Naive thymus-derived CD8-positive, alpha-beta T cell (primary cell): ENCODE results near the gene FREY1. TPM values are rescaled to one million over a fixed set of nuclear protein-coding genes. Genes with fewer than 3 reads are reported as not detected.

ENCODE experiments used
- ATAC-seq, 2 donors: fragments of 150-1000 bp; cut with Tn5 transposase in 1 of 2; sonication (Bioruptor Pico), chemical (Tn5 transposase) in 1 of 2; 1 replicate in 1 of 2; 2 replicates in 1 of 2; pipeline ENCODE4 v1.10.0; 2021; ENCODE audit warnings: mild to moderate bottlenecking in 2 of 2, moderate library complexity in 2 of 2
- POLR2A ChIA-PET: fragments of 350-600 bp; sonication (Branson Sonifier 250); formaldehyde crosslinking; loops from one replicate; lab custom pipeline; 2021; ENCODE audit warnings: antibody characterized with exemption; lab: Charles Lee
- DNase-seq, 10 donors: peaks; one replicate each; pipeline versions ENCODE4 v3.0.0 to v3.0.0-alpha.2; 2020 to 2022
- H3K27ac Mint-ChIP-seq, 10 donors: one replicate each; pipeline ENCODE4 v1.8.0; 2020 to 2022; ENCODE audit warnings: mild to moderate bottlenecking in 10 of 10, mixed read lengths in 10 of 10, moderate library complexity in 4 of 10, inconsistent platforms in 1 of 10
- H3K27me3 Mint-ChIP-seq, 5 donors: one replicate each; pipeline ENCODE4 v1.8.0; 2021 to 2022; ENCODE audit warnings: mixed read lengths in 5 of 5
- H3K36me3 Mint-ChIP-seq, 3 donors: one replicate each; pipeline ENCODE4 v1.8.0; 2020 to 2022; ENCODE audit warnings: mixed read lengths in 3 of 3, mild to moderate bottlenecking in 2 of 3, inconsistent platforms in 1 of 3
- H3K4me1 Mint-ChIP-seq, 4 donors: one replicate each; pipeline ENCODE4 v1.8.0; 2021 to 2022; ENCODE audit warnings: mixed read lengths in 4 of 4
- H3K4me3 Mint-ChIP-seq, 10 donors: one replicate each; pipeline ENCODE4 v1.8.0; 2020 to 2022; ENCODE audit warnings: mild to moderate bottlenecking in 10 of 10, mixed read lengths in 10 of 10, moderate library complexity in 6 of 10, inconsistent platforms in 1 of 10
- H3K9me3 Mint-ChIP-seq, 9 donors: one replicate each; pipeline ENCODE4 v1.8.0; 2020 to 2022; ENCODE audit warnings: mixed read lengths in 9 of 9, mild to moderate bottlenecking in 3 of 9, inconsistent platforms in 1 of 9, moderate library complexity in 1 of 9
- polyA plus RNA-seq, 3 donors: library from polyadenylated mRNA; unstranded; fragments of 300-500 nt; fragmentation: Illumina TruSeq; gene quantifications; one replicate each; pipeline ENCODE4 v1.2.3, GENCODE V29; 2021
- total RNA-seq, 8 experiments: library from RNA in 2 of 8; stranded (reverse) in 2 of 8; gene quantifications; one replicate each; pipeline ENCODE4 v1.2.3 and lab custom pipeline; 2021 to 2026

Gene FREY1, protein sequence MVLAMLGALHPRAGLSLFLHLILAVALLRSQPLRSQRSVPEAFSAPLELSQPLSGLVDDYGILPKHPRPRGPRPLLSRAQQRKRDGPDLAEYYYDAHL
- total RNA-seq (1 to 10 TPM; 3.1 to 3.4 TPM), polyA plus RNA-seq (not detected), total RNA-seq (lab: John Stamatoyannopoulos, UW) (1.4 to 2.4 (median 1.6) reads per million in 6 experiments)

- POLR2A ChIA-PET: interaction anchor here (0.6 to 1.3 kb wide), 2 partner anchors 11 to 1543 kb away, joined by 3 read pairs; no protein-coding TSS in a partner anchor
- Mint-ChIP-seq H3K27me3 (no peaks in the 10 kb centered on the region), H3K36me3 (peaks cover 0 to 22% (median 0%) of the 10 kb centered on the region in 3 donors), H3K27ac (peak within 1 kb of the TSS in 2 of 10 donors; percentile 22 to 84), H3K4me1 (peaks cover 10 to 18% (median 15%) of the 10 kb centered on the region in 4 donors), H3K9me3 (no peaks in the 10 kb centered on the region), H3K4me3 (peak within 1 kb of the TSS in 1 of 10 donors; percentile 28)
- ATAC-seq (peak in 1 of 2 donors; percentile 15), DNase-seq (no peak)
Observed at GRCh38 chr11:45906965-45907611, at the start of gene FREY1. Gene FREY1, minus strand, starts transcription at chr11:45907271. Its CDS starts 26 bp downstream, at chr11:45907245.

- H3K4me3 Mint-ChIP-seq: no peak overlapping the region
Observed at GRCh38 chr11:45949992-45950407, 42.9 kb upstream of the FREY1 start.

DNA sequence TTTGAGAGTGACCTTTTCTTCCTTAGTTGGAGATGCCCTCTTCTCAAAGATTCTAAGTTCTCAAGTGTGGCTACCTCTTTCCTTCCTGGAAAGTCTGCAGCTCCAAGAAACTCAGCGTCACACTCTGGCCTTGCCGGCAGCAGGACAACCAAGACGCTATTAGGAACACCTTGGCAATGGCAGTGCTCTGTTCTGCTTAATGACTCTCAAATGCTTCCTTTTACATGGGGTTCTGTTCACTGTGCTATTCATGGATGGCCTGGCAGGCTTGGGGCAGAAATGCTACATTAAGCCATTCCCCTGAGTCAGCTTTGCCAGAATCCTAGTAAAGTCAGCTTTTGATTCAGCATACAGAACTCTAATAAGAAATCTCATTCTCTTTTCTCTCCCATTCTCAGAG lies 41.3 kb upstream of the FREY1 start:
- H3K27ac Mint-ChIP-seq: no peak overlapping the region
- H3K36me3 Mint-ChIP-seq: peaks cover 0 to 92% (median 27%) of the 10 kb centered on the region in 3 donors
- no peaks in the 10 kb centered on the region for H3K27me3 Mint-ChIP-seq
- no peaks in the 10 kb centered on the region for H3K9me3 Mint-ChIP-seq
- DNase-seq (no peak), ATAC-seq (no peak)
- H3K4me1 Mint-ChIP-seq: peaks cover 0 to 2% (median under 1%) of the 10 kb centered on the region in 4 donors
- H3K4me3 Mint-ChIP-seq: no peak overlapping the region
- POLR2A ChIA-PET: no interaction called here

More at GRCh38 chr11:45949992-45950407, 42.9 kb upstream of the FREY1 start:
- DNase-seq: no peak
- Mint-ChIP-seq H3K36me3 (peaks cover 0 to 85% (median 25%) of the 10 kb centered on the region in 3 donors), H3K27me3 (no peaks in the 10 kb centered on the region), H3K9me3 (no peaks in the 10 kb centered on the region), H3K27ac (peak overlapping the region in 1 of 10 donors; percentile 6), H3K4me1 (peaks cover 0 to 2% (median under 1%) of the 10 kb centered on the region in 4 donors)
- POLR2A ChIA-PET: no interaction called here
- no peak for ATAC-seq

DNA sequence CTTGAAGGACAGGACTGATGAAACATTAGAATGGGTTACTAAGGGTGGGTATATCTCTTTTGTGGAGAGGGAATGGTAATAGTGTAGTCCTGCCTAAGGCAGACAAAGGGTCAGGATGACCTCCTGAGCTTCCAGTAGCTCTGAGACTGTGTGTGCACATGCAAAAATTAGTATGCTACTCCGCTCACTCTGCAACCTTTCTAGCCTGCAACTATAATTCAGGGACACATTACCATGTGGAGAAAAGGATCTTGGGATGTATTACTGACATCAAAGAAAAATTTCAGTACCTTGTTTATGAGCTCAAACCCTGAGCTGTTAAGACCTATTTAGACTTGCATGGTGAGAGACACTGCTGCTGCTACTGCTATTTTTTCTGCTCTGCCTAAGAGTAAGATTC lies 40.8 kb upstream of the FREY1 start:
- H3K27me3 Mint-ChIP-seq: no peaks in the 10 kb centered on the region
- DNase-seq (no peak), ATAC-seq (no peak)
- peaks cover 0 to 2% (median 0%) of the 10 kb centered on the region in 4 donors for H3K4me1 Mint-ChIP-seq
- H3K27ac Mint-ChIP-seq: peak overlapping the region in 1 of 10 donors; percentile 25
- H3K9me3 Mint-ChIP-seq: no peaks in the 10 kb centered on the region
- POLR2A ChIA-PET: no interaction called here
- peaks cover 0 to 92% (median 23%) of the 10 kb centered on the region in 3 donors for H3K36me3 Mint-ChIP-seq
- H3K4me3 Mint-ChIP-seq: no peak overlapping the region

- Mint-ChIP-seq H3K36me3 (peaks cover 0 to 87% (median 29%) of the 10 kb centered on the region in 3 donors), H3K27me3 (no peaks in the 10 kb centered on the region), H3K27ac (peak overlapping the region in 1 of 10 donors; percentile 54), H3K4me1 (peaks cover 0 to 2% (median 0%) of the 10 kb centered on the region in 4 donors), H3K4me3 (no peak overlapping the region), H3K9me3 (no peaks in the 10 kb centered on the region)
- ATAC-seq (no peak), DNase-seq (no peak)
- POLR2A ChIA-PET: no interaction called here
Observed at GRCh38 chr11:45945397-45945999, 38.4 kb upstream of the FREY1 start.

DNA sequence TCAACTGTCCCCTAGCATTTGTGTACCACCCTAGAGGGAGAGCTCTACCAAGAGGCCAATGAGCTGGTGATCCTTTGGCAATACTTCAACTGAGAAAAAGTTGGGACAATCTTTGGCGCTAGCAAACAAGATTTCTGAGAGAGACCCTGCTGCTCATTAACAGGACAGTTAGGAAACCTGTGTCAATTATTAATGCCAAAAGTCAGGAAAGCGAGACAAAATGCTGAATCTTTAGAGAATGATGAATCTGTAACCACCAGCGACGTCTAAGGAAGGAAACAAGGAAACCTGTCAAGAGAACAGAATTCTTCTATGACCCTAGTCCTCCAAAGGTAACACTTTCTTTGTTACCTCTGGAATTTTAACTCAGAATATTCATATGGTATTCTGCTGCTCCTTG lies 35.3 kb upstream of the FREY1 start:
- Mint-ChIP-seq H3K4me3 (no peak overlapping the region), H3K4me1 (peaks cover 0 to 10% (median under 1%) of the 10 kb centered on the region in 4 donors), H3K27me3 (no peaks in the 10 kb centered on the region), H3K27ac (no peak overlapping the region), H3K9me3 (no peaks in the 10 kb centered on the region), H3K36me3 (peaks cover 0 to 67% (median 21%) of the 10 kb centered on the region in 3 donors)
- no peak for ATAC-seq
- POLR2A ChIA-PET: interaction anchor here (0.5 kb wide), 1 partner anchor 15 kb away, joined by 3 read pairs; no protein-coding TSS in a partner anchor
- no peak for DNase-seq

DNA sequence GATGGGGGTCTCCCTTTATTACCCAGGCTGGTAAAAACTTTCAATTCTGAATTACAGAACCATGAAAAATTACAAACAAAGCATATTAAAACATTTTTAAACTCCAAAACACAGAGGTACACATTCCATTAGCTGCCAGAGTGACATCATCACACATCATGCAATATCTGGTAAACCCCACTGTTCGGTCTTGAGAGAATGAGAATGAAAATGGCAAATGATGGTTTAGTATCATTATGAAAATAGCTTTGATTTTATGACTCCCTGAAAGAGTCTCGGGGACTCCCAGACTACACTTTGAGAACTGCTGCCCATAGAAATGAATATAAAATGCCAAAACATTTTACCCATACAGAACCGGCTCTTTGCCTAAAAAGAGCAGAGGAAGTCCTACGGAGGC lies 34.2 kb upstream of the FREY1 start:
- no peak for ATAC-seq
- POLR2A ChIA-PET: no interaction called here
- DNase-seq: no peak
- peaks cover 0 to 16% (median under 1%) of the 10 kb centered on the region in 4 donors for H3K4me1 Mint-ChIP-seq
- H3K36me3 Mint-ChIP-seq: peaks cover 0 to 65% (median 25%) of the 10 kb centered on the region in 3 donors
- no peaks in the 10 kb centered on the region for H3K27me3 Mint-ChIP-seq
- H3K4me3 Mint-ChIP-seq: no peak overlapping the region
- H3K27ac Mint-ChIP-seq: no peak overlapping the region
- no peaks in the 10 kb centered on the region for H3K9me3 Mint-ChIP-seq

DNA sequence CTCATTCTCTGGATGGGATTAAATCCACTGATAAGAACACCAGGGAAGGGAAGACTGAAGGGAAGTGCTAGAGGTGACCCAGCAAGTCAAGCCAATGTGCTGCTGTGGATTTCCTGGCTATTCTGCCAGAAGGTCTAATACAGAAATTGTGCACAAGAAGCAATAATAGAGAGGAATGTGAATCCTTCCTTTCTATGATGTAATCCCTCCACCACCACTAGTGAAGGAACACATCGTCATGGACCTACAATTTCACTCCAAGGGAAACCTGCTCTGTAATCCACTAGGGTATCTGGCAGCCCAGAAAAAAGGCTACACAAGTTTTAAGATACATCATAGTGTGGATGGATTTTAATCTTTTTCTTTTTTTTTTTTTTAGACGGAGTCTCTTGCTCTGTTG lies 32.8 kb upstream of the FREY1 start:
- POLR2A ChIA-PET: interaction anchor here (0.6 kb wide), 2 partner anchors 77 to 566 kb away, joined by 3 read pairs; no protein-coding TSS in a partner anchor
- DNase-seq: no peak
- H3K9me3 Mint-ChIP-seq: no peaks in the 10 kb centered on the region
- no peak for ATAC-seq
- H3K27me3 Mint-ChIP-seq: no peaks in the 10 kb centered on the region
- H3K27ac Mint-ChIP-seq: peak overlapping the region in 1 of 10 donors; percentile 14
- peaks cover 0 to 25% (median 0%) of the 10 kb centered on the region in 4 donors for H3K4me1 Mint-ChIP-seq
- H3K36me3 Mint-ChIP-seq: peaks cover 0 to 63% (median 13%) of the 10 kb centered on the region in 3 donors
- no peak overlapping the region for H3K4me3 Mint-ChIP-seq

- Mint-ChIP-seq H3K4me1 (peaks cover 0 to 38% (median 0%) of the 10 kb centered on the region in 4 donors), H3K9me3 (no peaks in the 10 kb centered on the region), H3K4me3 (no peak overlapping the region), H3K27ac (peak overlapping the region in 2 of 10 donors; percentile 3 to 45), H3K27me3 (no peaks in the 10 kb centered on the region), H3K36me3 (peaks cover 0 to 63% (median 17%) of the 10 kb centered on the region in 3 donors)
- ATAC-seq (no peak), DNase-seq (no peak)
- POLR2A ChIA-PET: no interaction called here
Observed at GRCh38 chr11:45937916-45938315, 30.8 kb upstream of the FREY1 start.

DNA sequence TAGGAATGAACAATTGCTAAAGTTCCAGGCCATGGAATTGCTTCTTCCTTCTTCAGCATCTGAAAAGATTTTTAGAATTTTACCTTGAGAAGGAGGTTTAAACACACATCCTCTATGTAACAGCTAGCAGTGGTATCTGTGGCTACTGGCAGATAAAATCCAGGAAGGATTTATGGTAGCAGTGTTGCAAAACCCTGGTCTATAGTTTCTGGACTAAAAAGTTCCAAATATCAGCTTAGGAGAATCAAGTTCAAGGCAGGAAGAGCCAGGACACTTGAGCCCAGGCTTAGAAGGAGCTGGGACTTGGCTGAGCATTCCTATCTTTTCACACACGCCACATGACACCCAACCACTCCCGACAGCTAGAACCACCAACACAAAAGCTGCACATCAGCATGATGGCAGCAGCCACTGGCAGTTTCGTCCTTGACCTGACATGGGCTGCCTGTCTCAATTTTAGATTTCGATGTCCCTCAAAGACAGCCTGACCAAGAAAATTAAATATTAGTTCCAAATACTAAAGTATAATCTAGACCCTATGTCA lies 29.5 kb upstream of the FREY1 start:
- Mint-ChIP-seq H3K36me3 (peaks cover 0 to 61% (median 10%) of the 10 kb centered on the region in 3 donors), H3K4me1 (peaks cover under 1 to 41% (median 2%) of the 10 kb centered on the region in 4 donors)
- POLR2A ChIA-PET: no interaction called here

GRCh38 chr11:45935349-45936064 lies 28.4 kb upstream of the FREY1 start:
- Mint-ChIP-seq H3K27ac (peak overlapping the region in 2 of 10 donors; percentile 29 to 32), H3K4me3 (no peak overlapping the region), H3K4me1 (peaks cover 4 to 52% (median 12%) of the 10 kb centered on the region in 4 donors), H3K36me3 (peaks cover 0 to 60% (median 10%) of the 10 kb centered on the region in 3 donors), H3K9me3 (no peaks in the 10 kb centered on the region), H3K27me3 (no peaks in the 10 kb centered on the region)
- DNase-seq (no peak), ATAC-seq (no peak)
- POLR2A ChIA-PET: no interaction called here

More for the DNA sequence above, 29.5 kb upstream of the FREY1 start:
- ATAC-seq: no peak
- no peak for DNase-seq
- Mint-ChIP-seq H3K27ac (peak overlapping the region in 3 of 10 donors; percentile 36 to 65 (median 40)), H3K27me3 (no peaks in the 10 kb centered on the region), H3K4me3 (peak overlapping the region in 1 of 10 donors; percentile 52), H3K9me3 (no peaks in the 10 kb centered on the region)
